T-cell (primary cell): Measurements from ENCODE around the gene MYCL. TPM values are rescaled to one million over a fixed set of nuclear protein-coding genes. Genes with fewer than 3 reads are reported as not detected.

Source experiments
- ATAC-seq, 4 experiments: fragments of 200-7000 bp in 3 of 4; fragments of 150-1000 bp in 1 of 4; cut with Tn5 transposase; replicated peaks in 1 of 4; 1 replicate in 3 of 4; 2 replicates in 1 of 4; pipeline ENCODE4 v1.10.0; 2021; ENCODE audit warnings: moderate library complexity in 3 of 4, mild to moderate bottlenecking in 2 of 4, moderate number of reproducible peaks in 1 of 4
- CTCF ChIA-PET, 2 donors: fragments of 300-600 bp; sonication (Branson Sonifier 250); formaldehyde crosslinking; loops; one replicate each; lab custom pipeline; 2022; ENCODE audit warnings: antibody characterized with exemption in 2 of 2; lab: Charles Lee
- POLR2A ChIA-PET, 2 donors: fragments of 300-600 bp; sonication (Branson Sonifier 250); formaldehyde crosslinking; loops; one replicate each; lab custom pipeline; 2022; ENCODE audit warnings: antibody characterized with exemption in 2 of 2; lab: Charles Lee
- DNase-seq, 35 experiments: peaks; one replicate each; pipeline versions ENCODE4 v3.0.0 to v3.0.0-alpha.2; 2013 to 2023
- H3K27ac ChIP-seq: one replicate; pipeline ENCODE4 v1.5.1; 2013; ENCODE audit warnings: low read length
- H3K27me3 ChIP-seq, 2 experiments: replicated peaks in 1 of 2; 1 replicate in 1 of 2; 2 replicates in 1 of 2; pipeline versions ENCODE4 v1.6.1 to v1.7.0; 2013; ENCODE audit warnings: low read length in 1 of 2, mixed read lengths in 1 of 2; ENCODE audit not compliant: control insufficient read depth in 2 of 2, insufficient read depth in 2 of 2; ENCODE audit errors: extremely low read depth in 1 of 2
- H3K36me3 ChIP-seq, 2 donors: 1 replicate in 1 of 2; 2 replicates in 1 of 2; pipeline versions ENCODE4 v1.6.1 to v1.7.0; 2013; ENCODE audit warnings: low read length in 1 of 2; ENCODE audit not compliant: control insufficient read depth in 2 of 2, insufficient read depth in 1 of 2; ENCODE audit errors: extremely low read depth in 1 of 2
- H3K4me1 ChIP-seq, 2 experiments: 1 replicate in 1 of 2; 2 replicates in 1 of 2; pipeline versions ENCODE4 v1.6.1 to v1.7.0; 2013; ENCODE audit warnings: low read length in 2 of 2, mixed read lengths in 1 of 2; ENCODE audit not compliant: insufficient read depth in 2 of 2, control insufficient read depth in 1 of 2; ENCODE audit errors: extremely low read depth in 1 of 2
- H3K4me3 ChIP-seq, 2 donors: 1 replicate in 1 of 2; 2 replicates in 1 of 2; pipeline versions ENCODE4 v1.5.1 to v1.7.0; 2013; ENCODE audit warnings: mild to moderate bottlenecking in 2 of 2, low read length in 1 of 2, moderate library complexity in 1 of 2; ENCODE audit not compliant: control insufficient read depth in 1 of 2; ENCODE audit errors: extremely low read depth in 1 of 2
- H3K9me3 ChIP-seq: 2 replicates; pipeline ENCODE4 v1.7.0; 2013
- H3K27ac Mint-ChIP-seq, 2 donors: one replicate each; pipeline ENCODE4 v1.8.0; 2020 to 2021; ENCODE audit warnings: mild to moderate bottlenecking in 2 of 2, mixed read lengths in 2 of 2
- H3K27me3 Mint-ChIP-seq, 2 donors: one replicate each; pipeline ENCODE4 v1.8.0; 2021 to 2022; ENCODE audit warnings: mixed read lengths in 2 of 2
- H3K36me3 Mint-ChIP-seq: one replicate; pipeline ENCODE4 v1.8.0; 2021; ENCODE audit warnings: mixed read lengths
- H3K4me1 Mint-ChIP-seq, 3 donors: one replicate each; pipeline ENCODE4 v1.8.0; 2020 to 2022; ENCODE audit warnings: mixed read lengths in 3 of 3, mild to moderate bottlenecking in 1 of 3
- H3K4me3 Mint-ChIP-seq, 3 donors: one replicate each; pipeline ENCODE4 v1.8.0; 2020 to 2022; ENCODE audit warnings: mild to moderate bottlenecking in 3 of 3, mixed read lengths in 3 of 3, moderate library complexity in 3 of 3
- H3K9me3 Mint-ChIP-seq, 3 donors: one replicate each; pipeline ENCODE4 v1.8.0; 2020 to 2022; ENCODE audit warnings: mixed read lengths in 3 of 3
- WGBS: methylation state at CpG from one replicate; pipeline ENCODE4 v1.1.5; 2013; ENCODE audit warnings: missing lambda C conversion rate; ENCODE audit not compliant: insufficient coverage; 5-methylcytosine and 5-hydroxymethylcytosine counted together
- total RNA-seq, 35 experiments: library from RNA in 6 of 35; stranded (reverse) in 6 of 35; fragments of 120-200 nt in 1 of 35; gene quantifications; one replicate each; pipeline versions ENCODE4 v1.2.1 to v1.2.4 and lab custom pipeline; 2013 to 2026

MYCL gene
- total RNA-seq, 5 donors from 2014 or later (not counting 1 experiment from before 2014, with no cell fraction given) = 0.13 to 0.38 (median 0.22) TPM

DNA sequence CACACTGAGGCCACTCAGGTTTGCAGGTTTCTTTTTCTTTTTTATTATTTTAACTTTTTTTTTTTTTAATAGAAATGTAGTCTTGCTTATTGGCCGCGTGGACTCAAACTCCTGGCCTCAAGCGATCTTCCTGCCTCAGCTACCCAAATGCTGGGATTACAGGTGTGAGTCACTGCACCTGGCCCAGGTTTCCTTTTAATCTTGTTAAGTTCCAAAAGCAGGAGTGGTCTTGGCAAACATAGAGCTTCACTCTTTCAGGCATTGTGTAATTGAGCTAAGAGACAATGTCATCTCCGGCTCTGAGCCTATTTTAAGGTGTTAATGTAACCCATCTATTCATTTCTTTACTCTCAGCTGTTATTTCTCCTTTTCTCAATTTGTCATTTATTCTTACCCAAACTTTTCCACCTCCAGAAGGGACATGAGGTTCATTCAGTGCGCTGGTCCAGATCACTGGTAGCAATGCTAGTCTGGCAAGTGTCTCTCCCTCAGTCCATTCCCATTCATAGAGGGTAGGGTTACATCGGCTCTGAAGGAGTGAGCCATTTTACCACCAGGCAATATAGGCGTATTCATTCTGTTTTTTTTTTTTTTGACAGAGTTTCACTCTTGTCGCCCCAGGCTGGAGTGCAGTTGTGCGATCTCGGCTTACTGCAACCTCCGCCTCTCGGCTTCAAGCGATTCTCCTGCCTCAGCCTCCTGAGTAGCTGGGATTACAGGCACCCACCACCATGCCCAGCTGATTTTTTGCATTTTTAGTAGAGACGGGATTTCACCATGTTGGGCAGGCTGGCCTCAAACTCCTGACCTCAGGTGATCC is 42.0 kb upstream of the MYCL start:
- no peaks in the 10 kb centered on the region for H3K36me3 Mint-ChIP-seq
- peaks cover 4 to 5% of the 10 kb centered on the region in 2 donors for H3K27me3 Mint-ChIP-seq
- no peaks in the 10 kb centered on the region for H3K4me1 Mint-ChIP-seq
- DNase-seq (no peak), ATAC-seq (no peak)
- Histone ChIP-seq H3K27me3 (peaks cover 0 to 2% of the 10 kb centered on the region in 2 experiments), H3K27ac (no peak overlapping the region), H3K4me1 (no peaks in the 10 kb centered on the region), H3K36me3 (no peaks in the 10 kb centered on the region), H3K9me3 (no peaks in the 10 kb centered on the region), H3K4me3 (no peak overlapping the region)
- POLR2A ChIA-PET = interaction anchor here in 1 of 2 donors (0.7 kb wide), 2 partner anchors 8 to 14 kb away, joined by 3 read pairs; no protein-coding TSS in a partner anchor
- no peaks in the 10 kb centered on the region for H3K9me3 Mint-ChIP-seq
- H3K27ac Mint-ChIP-seq = peak overlapping the region in 1 of 2 donors; percentile 37
- no peak overlapping the region for H3K4me3 Mint-ChIP-seq
- WGBS = 93% methylated on average over 8 of the region's 14 CpGs
- CTCF ChIA-PET = interaction anchor here in 1 of 2 donors (0.6 kb wide), 1 partner anchor 50 kb away, joined by 6 read pairs; no protein-coding TSS in a partner anchor

DNA sequence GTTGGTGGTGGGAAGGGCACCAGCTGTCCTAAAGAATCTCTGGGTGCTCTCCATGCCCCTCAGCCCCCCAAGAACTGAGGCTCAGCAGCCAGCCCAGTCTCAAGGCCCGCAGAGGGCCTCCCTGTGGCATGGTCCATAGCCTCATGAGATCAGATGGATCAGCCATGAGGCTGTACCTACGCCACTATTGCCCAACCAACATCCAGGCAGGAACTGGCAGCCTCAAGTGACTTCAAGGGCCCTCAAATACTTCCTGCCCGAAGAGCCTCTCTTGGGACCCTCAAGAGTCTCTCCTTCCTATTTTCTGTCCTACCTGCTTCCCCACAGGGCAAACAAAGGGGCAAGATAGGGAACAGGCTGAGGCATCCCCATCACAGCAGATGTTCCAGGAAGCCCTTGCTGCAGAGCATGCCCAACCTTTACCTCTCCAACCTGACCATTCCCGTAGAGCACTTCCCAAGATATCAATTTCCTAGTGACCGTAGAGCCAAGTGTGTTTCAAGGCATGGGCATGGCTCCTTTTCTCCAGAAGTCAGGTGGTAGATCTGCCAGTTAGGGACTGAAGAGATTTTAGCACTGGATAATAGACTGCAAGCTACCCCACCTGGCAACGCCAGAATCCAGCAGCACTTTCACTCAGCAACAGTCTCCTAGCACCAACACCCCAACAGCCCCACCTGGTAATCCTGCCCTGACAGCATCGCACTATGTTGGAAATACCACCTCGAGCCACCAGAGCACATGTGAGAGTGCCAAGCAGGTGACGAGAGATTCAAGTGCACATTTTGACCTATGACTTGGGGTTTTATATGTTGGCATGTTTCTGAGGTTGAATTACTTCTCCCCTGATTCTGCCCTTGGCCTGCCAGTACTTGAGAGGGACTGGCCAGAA is 39.5 kb upstream of the MYCL start:
- Mint-ChIP-seq H3K36me3 (no peaks in the 10 kb centered on the region), H3K27me3 (peaks cover 4 to 5% of the 10 kb centered on the region in 2 donors), H3K4me1 (no peaks in the 10 kb centered on the region), H3K27ac (no peak overlapping the region), H3K4me3 (no peak overlapping the region), H3K9me3 (no peaks in the 10 kb centered on the region)
- H3K36me3 ChIP-seq = no peaks in the 10 kb centered on the region
- CTCF ChIA-PET = no interaction called here
- no peak for DNase-seq
- 88% methylated on average over 4 of the region's 9 CpGs for WGBS
- no peak for ATAC-seq
- POLR2A ChIA-PET = no interaction called here
- no peak overlapping the region for H3K27ac ChIP-seq
- no peaks in the 10 kb centered on the region for H3K4me1 ChIP-seq
- no peak overlapping the region for H3K4me3 ChIP-seq
- peaks cover 0 to under 1% of the 10 kb centered on the region in 2 experiments for H3K27me3 ChIP-seq
- no peaks in the 10 kb centered on the region for H3K9me3 ChIP-seq

DNA sequence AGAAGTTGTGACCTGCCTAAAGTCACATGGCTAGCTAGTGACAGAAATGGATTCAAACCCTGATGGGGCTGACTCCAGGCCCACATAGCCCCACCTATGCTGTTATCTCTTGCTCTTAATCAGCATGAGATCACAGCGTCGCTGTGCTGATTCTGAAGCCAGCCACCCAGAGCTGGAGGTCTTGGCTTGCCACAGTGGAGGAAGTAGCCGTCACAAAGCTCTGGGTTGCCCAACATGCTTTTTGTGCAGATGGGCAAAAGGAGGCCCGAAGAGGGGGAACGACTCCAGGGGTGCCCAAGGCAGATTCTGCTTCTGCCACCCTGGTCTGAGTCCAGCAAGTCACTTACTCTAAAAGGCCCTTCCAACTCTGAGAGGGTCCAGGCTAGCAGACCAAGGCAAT is 38.5 kb upstream of the MYCL start:
- no peak overlapping the region for H3K27ac Mint-ChIP-seq
- ChIA-PET POLR2A (no interaction called here), CTCF (no interaction called here)
- 64% methylated on average over 4 of the region's 5 CpGs for WGBS
- Histone ChIP-seq H3K9me3 (no peaks in the 10 kb centered on the region), H3K4me1 (no peaks in the 10 kb centered on the region), H3K36me3 (no peaks in the 10 kb centered on the region), H3K27ac (no peak overlapping the region), H3K27me3 (no peaks in the 10 kb centered on the region), H3K4me3 (no peak overlapping the region)
- DNase-seq = peak in 3 of 35 experiments; percentile 2 to 28 (median 15)
- ATAC-seq = no peak
- no peaks in the 10 kb centered on the region for H3K36me3 Mint-ChIP-seq
- no peak overlapping the region for H3K4me3 Mint-ChIP-seq
- H3K9me3 Mint-ChIP-seq = no peaks in the 10 kb centered on the region
- H3K4me1 Mint-ChIP-seq = no peaks in the 10 kb centered on the region
- H3K27me3 Mint-ChIP-seq = peaks cover 4 to 5% of the 10 kb centered on the region in 2 donors

DNA sequence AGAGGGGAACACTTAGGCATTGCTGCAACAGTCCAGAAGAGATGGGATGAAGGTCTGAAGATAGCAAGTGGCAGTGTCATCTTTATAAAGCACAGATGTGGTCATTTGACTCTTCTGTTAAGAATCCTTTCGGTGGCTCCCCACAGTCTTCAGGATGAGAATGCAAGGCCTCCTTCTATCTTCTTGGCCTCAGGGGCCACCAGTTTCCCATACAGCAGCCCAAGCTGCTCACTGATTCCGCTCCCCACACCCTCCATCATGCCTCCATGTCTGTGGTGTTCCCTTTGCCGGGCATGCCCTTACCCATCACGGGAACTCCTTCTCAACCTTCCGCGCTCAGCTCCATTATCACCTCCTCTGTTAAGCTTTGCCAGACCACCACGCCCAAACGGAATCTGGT is 37.1 kb upstream of the MYCL start:
- no peaks in the 10 kb centered on the region for H3K4me1 Mint-ChIP-seq
- ATAC-seq (no peak), DNase-seq (no peak)
- no peaks in the 10 kb centered on the region for H3K4me1 ChIP-seq
- H3K4me3 Mint-ChIP-seq = no peak overlapping the region
- no peaks in the 10 kb centered on the region for H3K36me3 Mint-ChIP-seq
- no peaks in the 10 kb centered on the region for H3K27me3 ChIP-seq
- H3K9me3 Mint-ChIP-seq = no peaks in the 10 kb centered on the region
- H3K27ac ChIP-seq = no peak overlapping the region
- H3K9me3 ChIP-seq = no peaks in the 10 kb centered on the region
- H3K4me3 ChIP-seq = no peak overlapping the region
- no peaks in the 10 kb centered on the region for H3K36me3 ChIP-seq
- no peak overlapping the region for H3K27ac Mint-ChIP-seq
- WGBS = 97% methylated on average over 3 of the region's 8 CpGs
- CTCF ChIA-PET = interaction anchor here in 1 of 2 donors (1.1 kb wide), 1 partner anchor 37 kb away, joined by 3 read pairs; no protein-coding TSS in a partner anchor
- POLR2A ChIA-PET = no interaction called here
- peaks cover 0 to 5% of the 10 kb centered on the region in 2 donors for H3K27me3 Mint-ChIP-seq

DNA sequence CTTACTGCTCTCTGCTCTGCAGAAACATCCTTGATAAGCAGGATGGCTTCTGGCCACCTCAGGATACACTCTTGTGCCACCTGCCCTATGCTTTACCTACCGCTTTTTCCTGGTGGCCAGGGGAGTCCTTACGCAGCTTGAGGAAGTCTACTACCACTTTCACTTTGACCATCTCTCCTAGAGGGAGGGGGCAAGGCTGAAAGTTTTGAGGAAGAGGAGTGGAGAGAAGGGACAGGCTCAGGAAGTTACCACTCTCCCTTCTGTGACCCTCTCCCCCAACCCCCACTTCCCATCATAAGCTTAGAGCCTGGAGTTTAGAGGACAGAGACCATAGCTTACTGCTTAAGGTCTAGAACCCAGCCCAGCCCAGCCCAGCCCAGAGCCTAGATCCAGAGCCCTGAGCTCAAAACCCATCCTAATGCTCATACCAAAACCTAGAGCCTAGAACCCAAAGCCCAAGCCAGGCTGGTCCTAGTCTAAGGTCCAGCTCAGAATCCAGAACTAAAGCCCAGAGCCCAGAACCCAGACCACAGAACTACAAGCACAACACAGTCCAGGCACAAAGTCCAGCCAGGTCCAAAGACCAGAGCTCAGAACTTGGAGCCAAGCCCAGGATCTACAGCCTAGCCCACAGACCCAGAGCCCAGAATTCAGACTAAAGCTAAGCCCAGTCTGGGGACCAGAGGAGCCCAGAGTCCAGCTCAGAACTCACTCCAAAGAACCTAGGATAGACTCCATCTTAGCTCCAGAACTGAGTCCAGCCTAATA is 35.2 kb upstream of the MYCL start:
- Mint-ChIP-seq H3K27ac (no peak overlapping the region), H3K9me3 (no peaks in the 10 kb centered on the region), H3K36me3 (no peaks in the 10 kb centered on the region), H3K27me3 (peaks cover 0 to 2% of the 10 kb centered on the region in 2 donors), H3K4me3 (no peak overlapping the region), H3K4me1 (no peaks in the 10 kb centered on the region)
- POLR2A ChIA-PET = no interaction called here
- H3K9me3 ChIP-seq = no peaks in the 10 kb centered on the region
- ATAC-seq = no peak
- no peaks in the 10 kb centered on the region for H3K4me1 ChIP-seq
- H3K27ac ChIP-seq = no peak overlapping the region
- no peaks in the 10 kb centered on the region for H3K36me3 ChIP-seq
- CTCF ChIA-PET = no interaction called here
- no peak overlapping the region for H3K4me3 ChIP-seq
- DNase-seq = no peak
- WGBS = no CpG with 5 or more reads among the region's 2 CpGs
- no peaks in the 10 kb centered on the region for H3K27me3 ChIP-seq
